Epithelial cell of proximal tubule (primary cell): Measurements from ENCODE around the gene NPC1L1. TPM values are rescaled to one million over a fixed set of nuclear protein-coding genes. Genes with fewer than 3 reads are reported as not detected.

Source experiments
- DNase-seq: peaks from one replicate; pipeline ENCODE4 v3.0.0-alpha.2; 2011; ENCODE audit warnings: low read depth
- H3K4me3 ChIP-seq: 2 replicates; pipeline ENCODE4 v1.5.1; 2011; ENCODE audit warnings: low read depth, mild to moderate bottlenecking, low read length
- total RNA-seq: library from RNA; depleted of rRNA; stranded (reverse); fragments of >200 nt; gene quantifications from 2 replicates; pipeline ENCODE4 v1.2.3, GENCODE V29; 2015
- TF ChIP-seq, protein P1 (sequence below): conservative IDR thresholded peaks from 2 replicates; pipeline ENCODE4 v1.5.1; 2012; ENCODE audit warnings: low read depth, mild to moderate bottlenecking, low read length

Gene NPC1L1, protein sequence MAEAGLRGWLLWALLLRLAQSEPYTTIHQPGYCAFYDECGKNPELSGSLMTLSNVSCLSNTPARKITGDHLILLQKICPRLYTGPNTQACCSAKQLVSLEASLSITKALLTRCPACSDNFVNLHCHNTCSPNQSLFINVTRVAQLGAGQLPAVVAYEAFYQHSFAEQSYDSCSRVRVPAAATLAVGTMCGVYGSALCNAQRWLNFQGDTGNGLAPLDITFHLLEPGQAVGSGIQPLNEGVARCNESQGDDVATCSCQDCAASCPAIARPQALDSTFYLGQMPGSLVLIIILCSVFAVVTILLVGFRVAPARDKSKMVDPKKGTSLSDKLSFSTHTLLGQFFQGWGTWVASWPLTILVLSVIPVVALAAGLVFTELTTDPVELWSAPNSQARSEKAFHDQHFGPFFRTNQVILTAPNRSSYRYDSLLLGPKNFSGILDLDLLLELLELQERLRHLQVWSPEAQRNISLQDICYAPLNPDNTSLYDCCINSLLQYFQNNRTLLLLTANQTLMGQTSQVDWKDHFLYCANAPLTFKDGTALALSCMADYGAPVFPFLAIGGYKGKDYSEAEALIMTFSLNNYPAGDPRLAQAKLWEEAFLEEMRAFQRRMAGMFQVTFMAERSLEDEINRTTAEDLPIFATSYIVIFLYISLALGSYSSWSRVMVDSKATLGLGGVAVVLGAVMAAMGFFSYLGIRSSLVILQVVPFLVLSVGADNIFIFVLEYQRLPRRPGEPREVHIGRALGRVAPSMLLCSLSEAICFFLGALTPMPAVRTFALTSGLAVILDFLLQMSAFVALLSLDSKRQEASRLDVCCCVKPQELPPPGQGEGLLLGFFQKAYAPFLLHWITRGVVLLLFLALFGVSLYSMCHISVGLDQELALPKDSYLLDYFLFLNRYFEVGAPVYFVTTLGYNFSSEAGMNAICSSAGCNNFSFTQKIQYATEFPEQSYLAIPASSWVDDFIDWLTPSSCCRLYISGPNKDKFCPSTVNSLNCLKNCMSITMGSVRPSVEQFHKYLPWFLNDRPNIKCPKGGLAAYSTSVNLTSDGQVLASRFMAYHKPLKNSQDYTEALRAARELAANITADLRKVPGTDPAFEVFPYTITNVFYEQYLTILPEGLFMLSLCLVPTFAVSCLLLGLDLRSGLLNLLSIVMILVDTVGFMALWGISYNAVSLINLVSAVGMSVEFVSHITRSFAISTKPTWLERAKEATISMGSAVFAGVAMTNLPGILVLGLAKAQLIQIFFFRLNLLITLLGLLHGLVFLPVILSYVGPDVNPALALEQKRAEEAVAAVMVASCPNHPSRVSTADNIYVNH (N-terminal part only)
- total RNA-seq, result 0.23 and 0.94 TPM in 2 replicates

DNA sequence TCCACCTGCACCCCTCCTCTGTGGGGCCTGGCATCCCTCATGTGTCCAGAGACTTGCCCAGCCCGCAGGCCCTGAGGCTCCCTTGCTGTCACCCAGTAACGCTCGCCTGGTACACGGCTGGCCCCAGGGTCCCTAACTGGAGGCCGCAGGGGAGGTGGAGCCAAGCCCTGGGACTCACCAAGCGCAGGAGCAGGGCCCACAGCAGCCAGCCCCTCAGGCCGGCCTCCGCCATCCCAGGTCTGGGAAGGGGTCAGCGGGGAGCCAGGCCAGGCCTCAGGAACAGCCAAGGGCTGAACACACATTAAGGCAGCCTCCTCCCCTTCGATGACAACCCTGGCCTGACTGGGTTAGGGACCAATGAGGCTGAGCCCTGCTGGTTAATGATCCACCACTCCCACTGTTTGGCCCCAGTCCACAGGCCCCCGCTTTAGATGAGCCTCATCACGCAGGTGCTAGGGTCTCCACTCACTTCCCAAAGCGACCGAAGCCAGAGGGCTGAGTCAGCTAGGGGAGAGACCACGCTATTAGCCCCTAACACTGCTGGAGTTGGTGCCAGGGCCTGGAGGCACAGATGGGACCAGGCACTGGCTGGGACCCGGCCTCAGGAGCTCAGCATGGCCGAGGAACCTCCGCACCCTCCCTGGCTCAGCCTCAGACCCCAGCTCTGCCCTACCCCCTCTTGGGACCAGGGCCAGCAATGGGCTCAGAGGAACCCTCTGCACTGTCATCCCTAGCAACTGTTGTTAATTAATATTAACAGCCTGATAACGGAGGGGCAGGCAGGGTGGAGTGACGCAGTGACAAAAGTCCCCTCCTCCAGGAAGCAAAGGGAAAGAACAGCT lies at the start of gene NPC1L1:
Gene NPC1L1, minus strand, starts transcription at position 303 of the 842 bp plus-strand sequence. Its CDS starts 71 bp downstream, at position 232.
- DNase-seq, result no peak
- no peak within 1 kb of the TSS for H3K4me3 ChIP-seq
- TF ChIP-seq, protein P1, sequence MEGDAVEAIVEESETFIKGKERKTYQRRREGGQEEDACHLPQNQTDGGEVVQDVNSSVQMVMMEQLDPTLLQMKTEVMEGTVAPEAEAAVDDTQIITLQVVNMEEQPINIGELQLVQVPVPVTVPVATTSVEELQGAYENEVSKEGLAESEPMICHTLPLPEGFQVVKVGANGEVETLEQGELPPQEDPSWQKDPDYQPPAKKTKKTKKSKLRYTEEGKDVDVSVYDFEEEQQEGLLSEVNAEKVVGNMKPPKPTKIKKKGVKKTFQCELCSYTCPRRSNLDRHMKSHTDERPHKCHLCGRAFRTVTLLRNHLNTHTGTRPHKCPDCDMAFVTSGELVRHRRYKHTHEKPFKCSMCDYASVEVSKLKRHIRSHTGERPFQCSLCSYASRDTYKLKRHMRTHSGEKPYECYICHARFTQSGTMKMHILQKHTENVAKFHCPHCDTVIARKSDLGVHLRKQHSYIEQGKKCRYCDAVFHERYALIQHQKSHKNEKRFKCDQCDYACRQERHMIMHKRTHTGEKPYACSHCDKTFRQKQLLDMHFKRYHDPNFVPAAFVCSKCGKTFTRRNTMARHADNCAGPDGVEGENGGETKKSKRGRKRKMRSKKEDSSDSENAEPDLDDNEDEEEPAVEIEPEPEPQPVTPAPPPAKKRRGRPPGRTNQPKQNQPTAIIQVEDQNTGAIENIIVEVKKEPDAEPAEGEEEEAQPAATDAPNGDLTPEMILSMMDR, result no peak

DNA sequence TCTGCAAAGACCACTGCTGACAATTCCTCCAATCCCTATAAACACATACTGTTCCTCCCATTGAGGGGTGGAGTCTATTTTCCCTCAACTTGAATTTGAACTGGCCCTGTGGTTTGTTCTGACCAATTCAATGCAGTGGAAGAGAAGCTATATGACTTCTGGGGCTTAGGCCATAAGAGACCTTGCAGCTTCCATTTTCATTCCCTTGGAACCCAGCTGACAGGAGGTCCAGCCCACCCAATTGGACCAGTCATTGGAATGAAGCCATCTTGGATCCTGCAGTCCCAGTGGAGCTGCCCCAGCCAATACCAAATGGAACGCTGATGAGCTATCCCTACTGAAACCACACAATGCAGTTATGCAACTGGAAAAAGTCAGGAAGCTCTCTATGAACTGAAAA lies 49.8 kb upstream of the NPC1L1 start:
- DNase-seq, result no peak
- H3K4me3 ChIP-seq, result no peak overlapping the region
- TF ChIP-seq, protein P1, result no peak

DNA sequence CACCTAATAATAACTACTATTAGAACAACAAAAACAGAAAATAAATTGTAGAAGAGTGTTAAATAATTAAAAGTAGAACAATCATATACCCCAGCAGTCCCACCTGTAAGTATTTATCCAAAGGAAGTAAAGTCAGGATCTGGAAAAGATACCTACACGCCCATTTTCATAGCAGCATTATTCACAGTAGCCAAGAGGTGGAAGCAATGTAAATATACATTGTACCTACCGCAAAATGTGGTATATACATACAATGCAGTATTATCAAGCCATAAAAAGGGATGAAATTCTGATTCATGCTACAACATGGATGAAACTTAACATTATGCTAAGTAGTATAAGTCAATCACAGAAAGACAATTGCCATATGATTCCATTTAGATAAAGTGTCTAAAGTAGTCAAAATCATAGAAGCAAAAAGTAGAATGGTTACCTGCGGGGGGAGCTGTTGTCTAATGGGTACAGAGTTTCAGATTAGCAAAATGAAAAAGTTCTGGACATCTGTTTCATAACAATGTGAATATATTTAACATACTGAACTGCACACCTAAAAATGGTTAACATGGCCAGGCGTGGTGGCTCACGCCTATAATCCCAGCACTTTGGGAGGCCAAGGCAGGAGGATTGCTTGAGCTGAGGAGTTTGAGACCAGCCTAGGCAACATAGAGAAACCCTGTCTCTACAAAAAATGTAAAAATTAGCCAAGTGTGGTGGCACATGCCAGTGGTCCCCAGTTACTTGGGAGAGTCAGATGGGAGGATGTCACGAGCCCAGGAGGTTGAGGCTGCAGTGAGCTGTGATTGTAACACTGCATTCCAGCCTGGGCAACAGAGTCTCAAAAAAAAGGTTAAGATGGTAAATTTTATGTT lies 46.9 kb upstream of the NPC1L1 start:
- no peak for DNase-seq
- no peak overlapping the region for H3K4me3 ChIP-seq
- TF ChIP-seq, protein P1, result peak; percentile 74

DNA sequence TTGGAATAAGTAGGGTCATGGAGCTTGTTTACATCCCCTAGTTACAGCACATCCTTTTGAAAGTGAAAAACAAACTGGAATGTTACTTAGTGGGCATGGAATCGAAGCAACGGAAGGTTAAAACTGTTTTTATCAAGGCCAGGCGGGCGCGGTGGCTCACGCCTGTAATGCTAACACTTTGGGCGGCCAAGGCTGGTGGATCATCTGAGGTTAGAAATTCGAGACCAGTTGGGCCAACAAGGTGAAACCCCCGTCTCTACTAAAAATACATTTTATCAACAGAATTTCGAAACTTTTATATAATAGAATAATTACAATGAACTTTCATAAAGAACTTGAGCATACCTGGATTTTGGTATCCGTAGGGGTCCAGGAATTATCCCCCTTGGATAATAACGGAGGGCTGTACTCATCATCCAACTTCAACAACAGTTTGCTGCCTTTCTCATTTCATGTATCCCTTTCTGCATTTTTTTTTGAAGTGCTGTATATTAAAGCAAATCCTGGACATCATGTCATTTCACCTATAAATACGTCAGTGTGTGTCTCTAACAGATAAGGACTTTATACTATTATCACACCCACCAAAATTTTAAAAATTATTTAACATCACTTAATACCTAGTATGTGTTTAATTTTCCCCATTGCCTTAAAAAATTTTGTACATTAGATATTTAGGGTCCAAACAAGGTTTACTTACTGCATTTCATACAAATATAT lies 42.2 kb upstream of the NPC1L1 start:
- TF ChIP-seq, protein P1, result no peak
- peak overlapping the region; percentile 74 for H3K4me3 ChIP-seq
- DNase-seq, result no peak

DNA sequence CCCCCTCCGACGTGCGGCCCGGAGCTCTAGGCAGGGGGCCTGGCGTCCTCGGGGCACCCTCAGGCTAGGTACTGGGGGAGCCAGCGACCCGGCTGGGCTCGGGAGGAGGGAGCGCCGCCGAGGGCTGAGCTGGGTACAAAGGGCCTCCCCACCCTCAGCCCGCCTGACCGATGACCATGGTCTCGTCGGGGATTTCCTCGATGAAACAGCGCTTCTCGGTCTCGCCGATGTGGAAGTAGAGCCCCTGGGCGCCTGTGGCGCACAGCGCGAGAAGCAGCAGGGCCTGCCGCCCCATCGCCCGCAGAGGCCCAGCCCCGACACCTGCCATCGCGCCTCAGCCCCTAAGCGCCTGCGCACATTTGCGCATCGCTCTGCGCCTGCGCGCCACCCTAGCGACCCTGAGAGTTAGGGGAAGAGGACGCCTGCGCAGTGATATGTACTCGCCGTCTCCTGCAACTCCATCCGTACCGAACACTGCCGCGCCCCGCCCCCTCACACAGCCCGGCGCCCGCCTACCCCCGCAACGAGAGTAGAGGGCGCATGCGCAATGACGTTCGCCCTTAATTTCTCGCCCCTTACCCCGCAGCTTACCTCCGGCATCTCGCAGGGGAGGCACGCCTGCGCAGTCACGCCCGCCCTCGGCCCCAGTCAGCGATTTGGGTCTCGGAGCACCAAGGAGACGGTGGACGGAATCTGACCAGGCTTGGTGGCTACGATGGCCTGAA lies 40.9 kb upstream of the NPC1L1 start, which contains the start of gene TMED4:
Gene TMED4, minus strand, starts transcription at position 353 of the 725 bp plus-strand sequence. Its CDS starts 25 bp downstream, at position 328.
- peak; percentile 69 for DNase-seq
- H3K4me3 ChIP-seq, result peak within 1 kb of the TSS; percentile 74
- TF ChIP-seq, protein P1, result no peak
